LHCN-M2 (cell line): Measurements from ENCODE around the gene HELT. TPM values are rescaled to one million over a fixed set of nuclear protein-coding genes. Genes with fewer than 3 reads are reported as not detected.
"Not testable (repeated sequence)": the region's sequence is repeated elsewhere in the genome, so short reads cannot be mapped to it uniquely, and the experiment has no call there.

Source experiments
- DNase-seq: peaks from one replicate; pipeline ENCODE4 v3.0.0-alpha.2; 2012; ENCODE audit warnings: low read depth
- polyA plus RNA-seq: library from polyadenylated mRNA; unstranded; fragments of >200 nt; gene quantifications from one replicate; pipeline ENCODE4 v1.2.1, GENCODE V29; 2012; ENCODE audit warnings: missing spikeins
- total RNA-seq: library from RNA; depleted of rRNA; stranded (reverse); fragments of >200 nt; gene quantifications from 2 replicates; pipeline ENCODE4 v1.2.3, GENCODE V29; 2014; rRNA removed

The HELT gene
- total RNA-seq = not detected in 2 replicates
- polyA plus RNA-seq = not detected

DNA sequence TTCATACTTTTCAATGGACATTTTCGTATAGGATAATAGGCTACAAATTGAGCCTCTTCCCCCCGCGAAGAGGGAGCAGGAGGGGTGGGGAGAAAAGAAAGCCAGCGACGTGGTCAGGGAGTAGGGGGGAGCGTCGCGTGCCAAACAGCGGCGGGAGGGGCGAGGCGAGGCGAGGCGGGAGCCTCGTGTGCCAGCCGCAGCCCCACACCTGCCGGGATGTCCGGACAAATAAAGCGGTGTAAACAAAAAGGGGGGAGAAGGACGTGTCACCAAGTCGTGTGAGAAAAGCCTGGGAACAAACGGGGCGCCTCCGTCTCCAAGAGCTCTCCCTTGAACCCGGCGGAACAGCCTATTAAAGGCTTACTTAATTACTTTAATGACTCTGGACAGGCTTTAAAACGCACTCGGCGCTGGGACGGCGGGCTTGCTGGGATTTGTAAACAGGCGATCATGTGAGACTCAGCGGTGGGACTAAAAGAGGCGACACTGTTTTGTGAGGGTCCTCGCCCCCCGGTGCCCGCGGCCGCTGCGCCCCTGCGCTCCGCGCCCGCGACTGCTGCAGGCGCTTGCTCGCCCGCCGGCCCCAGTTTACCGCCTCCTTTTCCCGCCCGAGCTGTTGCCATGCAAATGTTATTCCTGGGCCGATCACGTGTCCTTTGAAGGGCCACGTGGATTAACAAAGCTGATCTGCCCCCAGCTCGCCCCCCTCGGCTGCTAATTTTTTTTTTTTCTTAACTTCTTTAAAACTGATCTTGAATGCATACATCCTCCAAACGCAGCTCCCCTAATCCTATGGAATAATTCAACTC, at the start of gene HELT:
Gene HELT, plus strand, starts transcription at position 527 of the 809 bp plus-strand sequence. CDS start 439 bp downstream, outside the sequence.
- DNase-seq = no peak

GRCh38 chr4:184968784-184969201, 49.5 kb upstream of the HELT start:
- DNase-seq = no peak

DNA sequence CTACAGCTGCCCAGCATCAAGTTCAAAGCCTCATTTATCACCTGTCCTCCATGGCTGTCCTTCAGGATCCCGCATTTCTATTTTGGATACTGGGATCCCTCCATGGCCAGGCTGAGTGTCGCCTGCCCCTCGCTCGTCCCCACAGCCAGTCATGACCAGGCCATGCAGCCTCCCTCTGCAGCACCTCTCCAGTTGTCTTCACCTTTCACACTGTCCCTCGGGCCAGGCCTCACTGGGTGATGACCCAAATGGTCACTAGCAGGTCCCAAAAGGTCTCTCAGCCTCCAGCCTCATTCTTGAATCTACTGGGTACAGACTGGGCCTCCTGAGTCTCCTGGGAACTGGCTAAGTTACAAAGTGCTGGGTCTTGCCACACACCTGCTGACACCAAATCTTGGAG, 48.7 kb upstream of the HELT start:
- DNase-seq = no peak

GRCh38 chr4:184972991-184973390, 45.3 kb upstream of the HELT start:
- no peak for DNase-seq

DNA sequence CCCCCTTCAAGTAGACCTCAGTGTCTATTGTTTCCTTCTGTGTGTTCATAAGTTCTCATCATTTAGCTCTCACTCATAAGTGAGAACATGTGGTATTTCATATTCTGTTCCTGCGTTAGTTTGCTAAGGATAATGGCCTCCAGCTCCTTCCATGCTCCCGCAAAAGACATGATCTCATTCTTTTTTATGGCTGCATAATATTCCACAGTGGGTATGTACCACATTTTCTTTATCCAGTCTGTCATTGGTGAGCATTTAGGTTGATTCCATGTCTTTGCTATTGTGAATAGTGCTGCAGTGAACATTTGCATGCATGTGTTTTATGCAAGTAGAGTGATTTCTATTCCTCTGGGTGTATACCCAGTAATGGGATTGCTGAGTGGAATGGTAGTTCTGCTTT, 41.9 kb upstream of the HELT start:
- not testable (repeated sequence) for DNase-seq

- DNase-seq = no peak
These were observed 40.5 kb upstream of the HELT start for GRCh38 chr4:184977747-184978146.

- no peak for DNase-seq
These were observed 40.1 kb upstream of the HELT start for GRCh38 chr4:184978211-184978610.

- no peak for DNase-seq
These were observed 38.7 kb upstream of the HELT start for GRCh38 chr4:184979461-184980124.

- DNase-seq = no peak
These were observed 38.0 kb upstream of the HELT start for GRCh38 chr4:184980261-184980660.

GRCh38 chr4:184983672-184984356, 34.5 kb upstream of the HELT start:
- DNase-seq = peak; percentile 41

GRCh38 chr4:184987493-184988031, 30.7 kb upstream of the HELT start:
- no peak for DNase-seq

DNA sequence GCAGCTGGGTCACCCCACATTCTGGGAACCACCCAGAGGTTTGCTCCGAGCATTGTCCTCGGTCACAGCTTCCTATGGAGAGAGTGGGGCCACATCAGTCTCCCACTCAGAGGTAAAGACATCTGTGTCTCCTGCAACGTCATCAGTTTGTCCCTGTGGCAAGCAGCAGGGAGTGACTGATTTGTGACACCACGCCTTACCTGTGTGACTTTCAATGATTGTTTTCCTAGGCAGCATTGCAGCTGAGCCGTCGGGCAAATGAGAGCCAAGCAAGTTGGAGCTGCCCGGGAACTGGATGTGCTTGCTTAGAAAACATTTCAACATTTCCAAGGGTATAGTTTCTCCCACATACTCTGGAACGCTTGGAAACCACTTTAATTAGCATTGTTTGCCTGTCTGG, 29.7 kb upstream of the HELT start:
- DNase-seq = no peak

DNA sequence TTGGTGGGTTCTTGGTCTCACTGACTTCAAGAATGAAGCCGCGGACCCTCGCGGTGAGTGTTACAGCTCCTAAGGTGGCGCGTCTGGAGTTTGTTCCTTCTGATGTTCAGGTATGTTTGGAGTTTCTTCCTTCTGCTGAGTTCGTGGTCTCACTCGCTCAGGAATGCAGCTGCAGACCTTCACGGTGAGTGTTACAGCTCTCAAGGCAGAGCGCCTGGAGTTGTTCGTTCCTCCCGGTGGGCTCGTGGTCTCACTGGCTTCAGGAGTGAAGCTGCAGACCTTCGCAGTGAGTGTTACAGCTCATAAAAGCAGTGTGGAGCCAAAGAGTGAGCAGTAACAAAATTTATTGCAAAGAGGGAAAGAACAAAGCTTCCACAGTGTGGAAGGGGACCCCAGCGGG, 29.0 kb upstream of the HELT start:
- DNase-seq = not testable (repeated sequence)

DNA sequence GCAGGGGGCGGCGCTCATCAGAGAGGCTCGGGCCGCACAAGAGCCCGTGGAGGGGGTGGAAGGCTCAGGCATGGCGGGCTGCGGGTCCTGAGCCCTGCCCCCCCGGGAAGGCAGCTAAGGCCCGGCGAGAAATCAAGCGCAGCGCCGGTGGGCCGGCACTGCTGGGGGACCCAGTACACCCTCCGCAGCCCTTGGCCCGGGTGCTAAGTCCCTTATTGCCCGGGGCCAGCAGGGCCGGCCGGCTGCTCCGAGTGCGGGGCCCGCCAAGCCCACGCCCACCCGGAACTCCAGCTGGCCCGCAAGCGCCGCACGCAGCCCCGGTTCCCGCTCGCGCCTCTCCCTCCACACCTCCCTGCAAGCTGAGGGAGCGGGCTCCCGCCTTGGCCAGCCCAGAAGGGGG, 28.2 kb upstream of the HELT start:
- DNase-seq = not testable (repeated sequence)

- no peak for DNase-seq
These were observed 26.4 kb upstream of the HELT start for GRCh38 chr4:184991860-184992259.

DNA sequence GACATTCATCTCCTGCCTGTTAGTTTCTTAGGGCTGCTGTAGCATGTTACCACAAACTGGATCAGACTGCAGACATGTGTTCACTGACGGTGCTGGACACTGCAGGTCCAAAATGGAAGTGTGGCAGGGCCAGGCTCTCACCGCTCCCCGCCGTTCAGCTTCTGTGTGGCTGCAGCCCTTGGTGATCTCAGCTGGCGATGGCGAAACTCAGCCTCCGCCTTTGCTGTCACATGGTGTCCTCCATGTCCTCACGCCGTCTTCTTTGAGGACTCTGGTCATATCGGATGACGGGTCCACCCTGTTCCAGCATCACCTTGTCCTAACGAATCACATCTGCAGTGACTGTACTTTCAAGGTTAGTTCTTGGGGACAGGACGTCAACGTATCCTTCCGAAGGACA, 25.9 kb upstream of the HELT start:
- no peak for DNase-seq

DNA sequence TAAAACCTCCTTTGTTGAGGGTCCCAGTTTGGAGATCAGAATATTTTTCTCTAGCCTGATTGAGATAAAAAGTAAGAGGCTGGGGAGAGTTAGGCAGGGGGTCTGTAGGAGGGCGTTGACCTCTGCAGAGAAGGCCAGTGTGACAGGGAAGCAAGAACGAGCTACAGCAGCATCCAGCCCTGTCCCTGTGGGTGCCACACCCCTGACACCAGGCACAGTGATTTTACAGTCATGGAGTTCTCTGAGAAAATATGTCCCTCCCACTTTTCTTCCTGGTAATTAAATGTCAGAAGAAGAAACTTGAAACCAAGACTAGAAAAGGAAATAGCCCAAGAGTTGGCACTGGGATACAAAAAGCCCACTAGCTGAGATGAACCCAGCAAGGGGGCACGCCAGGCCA, 25.0 kb upstream of the HELT start:
- DNase-seq = no peak

DNA sequence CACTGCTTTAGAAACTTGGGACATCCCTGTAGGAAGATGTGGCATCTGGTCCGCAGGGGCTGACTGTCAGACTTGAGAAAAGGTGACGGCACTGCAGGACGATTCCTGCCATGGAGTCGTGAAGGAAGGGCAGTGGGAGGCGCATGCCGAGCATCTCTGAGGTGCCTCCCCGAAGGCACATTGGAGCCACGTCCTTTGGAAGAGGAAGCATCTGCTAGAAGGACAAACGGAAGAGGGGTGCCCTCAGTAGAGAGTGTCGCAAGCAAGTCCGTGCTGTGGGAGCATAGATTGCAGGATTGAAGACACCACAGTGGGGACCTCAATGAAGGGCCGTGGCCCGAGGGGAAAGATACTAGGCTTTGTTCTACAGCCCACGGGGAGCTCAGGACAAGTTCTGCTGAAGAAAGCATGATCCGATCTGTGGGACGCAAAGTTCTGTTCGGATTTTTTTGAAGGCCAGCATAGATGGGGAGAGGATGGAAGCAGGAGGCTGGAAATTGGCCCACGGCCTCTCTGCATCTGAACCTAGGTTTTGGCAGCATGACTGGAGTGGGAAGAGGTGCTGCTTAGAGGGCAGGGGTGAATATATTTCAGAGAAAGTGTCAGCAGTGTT, 24.2 kb upstream of the HELT start:
- DNase-seq = no peak

GRCh38 chr4:184994623-184995010, 23.7 kb upstream of the HELT start:
- no peak for DNase-seq

DNA sequence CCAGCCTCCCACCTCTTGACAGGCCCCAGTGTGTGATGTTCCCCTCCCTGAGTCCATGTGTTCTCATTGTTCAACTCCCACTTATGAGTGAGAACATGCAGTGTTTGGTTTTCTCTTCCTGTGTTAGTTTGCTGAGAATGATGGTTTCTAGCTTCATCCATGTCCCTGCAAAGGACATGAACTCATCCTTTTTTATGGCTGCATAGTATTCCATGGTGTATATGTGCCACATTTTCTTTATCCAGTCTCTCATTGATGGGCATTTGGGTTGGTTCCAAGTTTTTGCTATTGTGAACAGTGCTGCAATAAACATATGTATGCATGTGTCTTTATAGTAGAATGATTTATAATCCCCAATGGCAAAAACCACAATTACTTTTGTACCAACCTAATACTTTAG, 20.6 kb upstream of the HELT start:
- not testable (repeated sequence) for DNase-seq

- no peak for DNase-seq
These were observed 15.5 kb upstream of the HELT start for GRCh38 chr4:185002784-185003183.
